C4-2B (cell line): ENCODE data around the gene PDPN.

Experiments used
- H3K27ac ChIP-seq: fragments of 450-650 bp; 2 replicates; pipeline ENCODE4 v1.5.1; 2017
- CTCF ChIP-seq: fragments of 450-650 bp; conservative IDR thresholded peaks from 2 replicates; pipeline ENCODE4 v1.5.1; 2017; ENCODE audit warnings: mild to moderate bottlenecking
- ZFX ChIP-seq: fragments of 450-650 bp; IDR thresholded peaks from 2 replicates; pipeline ENCODE4 v1.6.1; 2017

The PDPN gene

GRCh38 chr1:13661539-13661938, 77.9 kb downstream of the PDPN start:
- no peak for TF ChIP-seq ZFX
- no peak for TF ChIP-seq CTCF
- no peak overlapping the region for H3K27ac ChIP-seq

- TF ChIP-seq ZFX (no peak), CTCF (no peak)
- no peak overlapping the region for H3K27ac ChIP-seq
These were observed 78.9 kb downstream of the PDPN start for GRCh38 chr1:13662493-13662892.

- no peak overlapping the region for H3K27ac ChIP-seq
- TF ChIP-seq CTCF (no peak), ZFX (no peak)
These were observed 80.3 kb downstream of the PDPN start for GRCh38 chr1:13663969-13664368.

- TF ChIP-seq CTCF (no peak), ZFX (no peak)
- H3K27ac ChIP-seq: no peak overlapping the region
These were observed 80.8 kb downstream of the PDPN start for GRCh38 chr1:13664451-13664850.

- TF ChIP-seq CTCF (no peak), ZFX (no peak)
- no peak overlapping the region for H3K27ac ChIP-seq
These were observed 82.7 kb downstream of the PDPN start for GRCh38 chr1:13666317-13666716.
